ENCODE data around the gene PSMD1.

The PSMD1 gene

GRCh38 chr2:231199219-231199618 is 142.6 kb downstream of the PSMD1 start:
- DNase-seq = no peak
- peaks cover 0 to 16% (median 15%) of the 10 kb centered on the region in 4 experiments for H3K4me1 ChIP-seq (ENCODE audit: control extremely low read depth in 1 of 4, control insufficient read depth in 4 of 4, insufficient read depth in 4 of 4, low read length in 3 of 4)
- H3K27ac ChIP-seq (ENCODE audit: insufficient read depth in 1 of 2, low read depth in 1 of 2, low read length in 2 of 2, poor library complexity in 1 of 2, severe bottlenecking in 2 of 2) = no peak overlapping the region
- CTCF ChIA-PET = no interaction called here
- H3K36me3 ChIP-seq (ENCODE audit: control insufficient read depth in 4 of 4, insufficient read depth in 4 of 4, low read length in 3 of 4) = no peaks in the 10 kb centered on the region
- H3K27me3 ChIP-seq (replicated peaks in 2 of 5; ENCODE audit: control insufficient read depth in 4 of 5, insufficient read depth in 5 of 5, low read length in 4 of 5) = peaks cover 0 to 3% (median 0%) of the 10 kb centered on the region in 5 experiments
- POLR2A ChIA-PET = no interaction called here
- WGBS (ENCODE audit: insufficient coverage) = 69% methylated on average over 4 of the region's 5 CpGs
- peaks cover 0 to 1% (median 0%) of the 10 kb centered on the region in 5 experiments for H3K9me3 ChIP-seq (ENCODE audit: control extremely low read depth in 1 of 5, control insufficient read depth in 4 of 5, insufficient read depth in 2 of 5, low read depth in 1 of 5, low read length in 4 of 5)
- peak overlapping the region in 6 of 7 experiments; percentile 81 to 96 (median 89) for H3K4me3 ChIP-seq (ENCODE audit: control insufficient read depth in 1 of 7, extremely low read depth in 1 of 7, insufficient read depth in 4 of 7, low read depth in 2 of 7, low read length in 6 of 7)

GRCh38 chr2:231200805-231201474 is 144.3 kb downstream of the PSMD1 start:
- H3K27me3 ChIP-seq (replicated peaks in 2 of 5; ENCODE audit: control insufficient read depth in 4 of 5, insufficient read depth in 5 of 5, low read length in 4 of 5) = no peaks in the 10 kb centered on the region
- no peak overlapping the region for H3K27ac ChIP-seq (ENCODE audit: insufficient read depth in 1 of 2, low read depth in 1 of 2, low read length in 2 of 2, poor library complexity in 1 of 2, severe bottlenecking in 2 of 2)
- H3K36me3 ChIP-seq (ENCODE audit: control insufficient read depth in 4 of 4, insufficient read depth in 4 of 4, low read length in 3 of 4) = no peaks in the 10 kb centered on the region
- peaks cover 0 to 1% (median 0%) of the 10 kb centered on the region in 5 experiments for H3K9me3 ChIP-seq (ENCODE audit: control extremely low read depth in 1 of 5, control insufficient read depth in 4 of 5, insufficient read depth in 2 of 5, low read depth in 1 of 5, low read length in 4 of 5)
- 96% methylated on average over 2 of the region's 3 CpGs for WGBS (ENCODE audit: insufficient coverage)
- no peak overlapping the region for H3K4me3 ChIP-seq (ENCODE audit: control insufficient read depth in 1 of 7, extremely low read depth in 1 of 7, insufficient read depth in 4 of 7, low read depth in 2 of 7, low read length in 6 of 7)
- H3K4me1 ChIP-seq (ENCODE audit: control extremely low read depth in 1 of 4, control insufficient read depth in 4 of 4, insufficient read depth in 4 of 4, low read length in 3 of 4) = peaks cover 0 to 16% (median 15%) of the 10 kb centered on the region in 4 experiments
- CTCF ChIA-PET = interaction anchor here (0.6 to 0.8 kb wide), 3 partner anchors 14 to 174 kb away, joined by 3 read pairs; no protein-coding TSS in a partner anchor
- DNase-seq = no peak
- POLR2A ChIA-PET = no interaction called here

GRCh38 chr2:231201475-231201814 is 144.8 kb downstream of the PSMD1 start:
- POLR2A ChIA-PET = no interaction called here
- WGBS (ENCODE audit: insufficient coverage) = 96% methylated on average over 3 of the region's 4 CpGs
- H3K27ac ChIP-seq (ENCODE audit: insufficient read depth in 1 of 2, low read depth in 1 of 2, low read length in 2 of 2, poor library complexity in 1 of 2, severe bottlenecking in 2 of 2) = no peak overlapping the region
- DNase-seq = no peak
- H3K27me3 ChIP-seq (replicated peaks in 2 of 5; ENCODE audit: control insufficient read depth in 4 of 5, insufficient read depth in 5 of 5, low read length in 4 of 5) = no peaks in the 10 kb centered on the region
- CTCF ChIA-PET = interaction anchor here (0.7 kb wide), 1 partner anchor 13 kb away, joined by 3 read pairs; no protein-coding TSS in a partner anchor
- H3K4me3 ChIP-seq (ENCODE audit: control insufficient read depth in 1 of 7, extremely low read depth in 1 of 7, insufficient read depth in 4 of 7, low read depth in 2 of 7, low read length in 6 of 7) = no peak overlapping the region
- H3K36me3 ChIP-seq (ENCODE audit: control insufficient read depth in 4 of 4, insufficient read depth in 4 of 4, low read length in 3 of 4) = no peaks in the 10 kb centered on the region
- peaks cover 0 to 16% (median 15%) of the 10 kb centered on the region in 4 experiments for H3K4me1 ChIP-seq (ENCODE audit: control extremely low read depth in 1 of 4, control insufficient read depth in 4 of 4, insufficient read depth in 4 of 4, low read length in 3 of 4)
- H3K9me3 ChIP-seq (ENCODE audit: control extremely low read depth in 1 of 5, control insufficient read depth in 4 of 5, insufficient read depth in 2 of 5, low read depth in 1 of 5, low read length in 4 of 5) = peaks cover 0 to 1% (median 0%) of the 10 kb centered on the region in 5 experiments

DNA sequence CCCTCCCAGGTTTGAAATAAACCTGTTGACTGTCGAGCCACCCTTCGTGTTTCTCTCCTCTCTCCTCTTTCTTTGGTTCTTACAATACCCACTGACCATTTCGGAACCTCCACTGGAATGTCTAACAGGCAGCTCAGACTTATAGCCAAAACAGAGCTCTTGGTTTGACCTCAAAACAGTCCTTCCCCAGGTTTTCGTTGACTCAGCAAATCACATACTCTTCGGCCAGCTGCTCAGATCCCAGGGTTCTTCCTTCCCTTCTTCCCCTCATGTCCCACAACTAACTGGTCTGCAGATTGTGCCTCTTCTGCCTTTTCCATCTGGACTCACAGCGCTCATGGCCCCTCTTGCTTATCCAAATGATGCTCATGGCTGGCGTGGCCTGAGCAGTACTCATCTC is 146.4 kb downstream of the PSMD1 start:
- Histone ChIP-seq H3K4me1 (ENCODE audit: control extremely low read depth in 1 of 4, control insufficient read depth in 4 of 4, insufficient read depth in 4 of 4, low read length in 3 of 4) (peaks cover 0 to 11% (median 9%) of the 10 kb centered on the region in 4 experiments), H3K4me3 (ENCODE audit: control insufficient read depth in 1 of 7, extremely low read depth in 1 of 7, insufficient read depth in 4 of 7, low read depth in 2 of 7, low read length in 6 of 7) (no peak overlapping the region), H3K9me3 (ENCODE audit: control extremely low read depth in 1 of 5, control insufficient read depth in 4 of 5, insufficient read depth in 2 of 5, low read depth in 1 of 5, low read length in 4 of 5) (no peaks in the 10 kb centered on the region), H3K27ac (ENCODE audit: insufficient read depth in 1 of 2, low read depth in 1 of 2, low read length in 2 of 2, poor library complexity in 1 of 2, severe bottlenecking in 2 of 2) (no peak overlapping the region), H3K27me3 (replicated peaks in 2 of 5; ENCODE audit: control insufficient read depth in 4 of 5, insufficient read depth in 5 of 5, low read length in 4 of 5) (no peaks in the 10 kb centered on the region), H3K36me3 (ENCODE audit: control insufficient read depth in 4 of 4, insufficient read depth in 4 of 4, low read length in 3 of 4) (no peaks in the 10 kb centered on the region)
- 92% methylated on average over 6 of the region's 7 CpGs for WGBS (ENCODE audit: insufficient coverage)
- ChIA-PET CTCF (no interaction called here), POLR2A (no interaction called here)
- DNase-seq = no peak

DNA sequence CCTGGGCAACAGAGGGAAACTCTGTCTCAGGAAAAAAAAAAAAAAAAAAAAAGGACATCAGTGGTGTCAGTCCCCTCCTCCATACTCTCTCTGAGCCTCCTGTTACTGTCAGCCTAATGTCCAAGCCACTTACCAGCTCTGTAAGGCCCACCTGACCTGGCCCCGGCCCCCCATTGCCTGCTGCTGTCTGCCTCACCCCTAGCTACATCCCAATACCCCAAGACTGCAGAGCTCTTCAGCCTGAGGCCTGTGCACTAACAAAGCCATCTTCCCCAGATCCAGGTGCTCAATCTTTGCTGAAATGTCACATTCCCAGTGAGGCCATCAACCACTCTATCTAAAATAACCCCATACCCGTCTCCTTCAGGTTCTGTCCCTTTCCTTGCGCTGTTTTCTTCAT is 147.5 kb downstream of the PSMD1 start:
- Histone ChIP-seq H3K9me3 (ENCODE audit: control extremely low read depth in 1 of 5, control insufficient read depth in 4 of 5, insufficient read depth in 2 of 5, low read depth in 1 of 5, low read length in 4 of 5) (no peaks in the 10 kb centered on the region), H3K4me3 (ENCODE audit: control insufficient read depth in 1 of 7, extremely low read depth in 1 of 7, insufficient read depth in 4 of 7, low read depth in 2 of 7, low read length in 6 of 7) (no peak overlapping the region), H3K27ac (ENCODE audit: insufficient read depth in 1 of 2, low read depth in 1 of 2, low read length in 2 of 2, poor library complexity in 1 of 2, severe bottlenecking in 2 of 2) (no peak overlapping the region), H3K27me3 (replicated peaks in 2 of 5; ENCODE audit: control insufficient read depth in 4 of 5, insufficient read depth in 5 of 5, low read length in 4 of 5) (no peaks in the 10 kb centered on the region), H3K36me3 (ENCODE audit: control insufficient read depth in 4 of 4, insufficient read depth in 4 of 4, low read length in 3 of 4) (no peaks in the 10 kb centered on the region), H3K4me1 (ENCODE audit: control extremely low read depth in 1 of 4, control insufficient read depth in 4 of 4, insufficient read depth in 4 of 4, low read length in 3 of 4) (peaks cover 0 to 2% (median 2%) of the 10 kb centered on the region in 4 experiments)
- DNase-seq = no peak
- CTCF ChIA-PET = interaction anchor here (0.9 kb wide), 1 partner anchor 202 kb away, joined by 3 read pairs; no protein-coding TSS in a partner anchor
- 96% methylated on average over 3 of the region's 3 CpGs for WGBS (ENCODE audit: insufficient coverage)
- POLR2A ChIA-PET = no interaction called here

GRCh38 chr2:231204581-231204980 is 147.9 kb downstream of the PSMD1 start:
- 100% methylated on average over 5 of the region's 5 CpGs for WGBS (ENCODE audit: insufficient coverage)
- no peak for DNase-seq
- Histone ChIP-seq H3K4me1 (ENCODE audit: control extremely low read depth in 1 of 4, control insufficient read depth in 4 of 4, insufficient read depth in 4 of 4, low read length in 3 of 4) (no peaks in the 10 kb centered on the region), H3K4me3 (ENCODE audit: control insufficient read depth in 1 of 7, extremely low read depth in 1 of 7, insufficient read depth in 4 of 7, low read depth in 2 of 7, low read length in 6 of 7) (no peak overlapping the region), H3K9me3 (ENCODE audit: control extremely low read depth in 1 of 5, control insufficient read depth in 4 of 5, insufficient read depth in 2 of 5, low read depth in 1 of 5, low read length in 4 of 5) (no peaks in the 10 kb centered on the region), H3K27me3 (replicated peaks in 2 of 5; ENCODE audit: control insufficient read depth in 4 of 5, insufficient read depth in 5 of 5, low read length in 4 of 5) (no peaks in the 10 kb centered on the region), H3K27ac (ENCODE audit: insufficient read depth in 1 of 2, low read depth in 1 of 2, low read length in 2 of 2, poor library complexity in 1 of 2, severe bottlenecking in 2 of 2) (no peak overlapping the region), H3K36me3 (ENCODE audit: control insufficient read depth in 4 of 4, insufficient read depth in 4 of 4, low read length in 3 of 4) (no peaks in the 10 kb centered on the region)
- CTCF ChIA-PET = no interaction called here
- POLR2A ChIA-PET = no interaction called here

GRCh38 chr2:231207734-231208133 is 151.1 kb downstream of the PSMD1 start:
- no peak overlapping the region for H3K4me3 ChIP-seq (ENCODE audit: control insufficient read depth in 1 of 7, extremely low read depth in 1 of 7, insufficient read depth in 4 of 7, low read depth in 2 of 7, low read length in 6 of 7)
- 100% methylated on average over 3 of the region's 4 CpGs for WGBS (ENCODE audit: insufficient coverage)
- H3K27me3 ChIP-seq (replicated peaks in 2 of 5; ENCODE audit: control insufficient read depth in 4 of 5, insufficient read depth in 5 of 5, low read length in 4 of 5) = no peaks in the 10 kb centered on the region
- H3K9me3 ChIP-seq (ENCODE audit: control extremely low read depth in 1 of 5, control insufficient read depth in 4 of 5, insufficient read depth in 2 of 5, low read depth in 1 of 5, low read length in 4 of 5) = no peaks in the 10 kb centered on the region
- ChIA-PET CTCF (no interaction called here), POLR2A (no interaction called here)
- H3K4me1 ChIP-seq (ENCODE audit: control extremely low read depth in 1 of 4, control insufficient read depth in 4 of 4, insufficient read depth in 4 of 4, low read length in 3 of 4) = no peaks in the 10 kb centered on the region
- H3K36me3 ChIP-seq (ENCODE audit: control insufficient read depth in 4 of 4, insufficient read depth in 4 of 4, low read length in 3 of 4) = peaks cover 0 to 3% (median 0%) of the 10 kb centered on the region in 4 experiments
- no peak for DNase-seq
- H3K27ac ChIP-seq (ENCODE audit: insufficient read depth in 1 of 2, low read depth in 1 of 2, low read length in 2 of 2, poor library complexity in 1 of 2, severe bottlenecking in 2 of 2) = no peak overlapping the region
